ENCODE data around the gene CHST8. TPM values are rescaled to one million over a fixed set of nuclear protein-coding genes. Genes with fewer than 3 reads are reported as not detected.

CHST8 gene
- total and polyA plus RNA-seq, 8 donors: 0.23 to 25.5 TPM; not detected in 6

DNA sequence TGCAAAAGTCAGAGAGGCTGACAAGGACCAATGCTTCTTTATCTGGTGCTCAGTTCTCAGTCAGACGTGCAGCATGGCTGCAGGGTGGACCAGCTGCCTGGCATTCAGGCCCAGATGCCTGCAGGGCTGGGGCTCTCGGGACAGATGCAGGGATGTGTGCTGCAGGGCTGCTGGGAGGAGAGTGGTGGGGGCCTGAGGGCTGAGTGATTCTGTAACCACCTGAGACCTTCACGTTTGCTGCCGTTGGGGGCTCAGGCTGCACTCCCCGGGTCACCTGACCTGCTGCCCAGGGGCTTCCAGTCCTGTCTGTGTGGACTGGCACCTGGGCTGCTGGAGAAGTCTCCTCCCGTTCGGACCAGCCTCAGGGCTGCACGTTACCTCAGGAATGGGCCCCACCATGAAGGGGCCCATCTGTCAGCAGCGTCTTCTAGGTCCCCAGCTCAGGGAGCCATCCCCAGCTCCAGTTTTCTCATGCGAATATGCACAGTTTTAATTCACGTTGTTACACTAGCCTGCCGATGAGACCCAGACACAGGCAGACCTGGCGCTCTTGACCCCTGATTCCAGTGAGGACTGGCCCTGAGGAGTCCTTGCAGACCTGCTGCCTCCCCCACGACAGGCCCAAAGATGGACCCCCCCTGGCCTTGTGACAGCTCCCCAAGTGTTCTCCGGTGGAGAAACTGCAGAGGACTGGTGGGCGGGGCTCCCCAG, 191.8 kb downstream of the CHST8 start:
- Histone ChIP-seq H3K4me3 (no peak overlapping the region), H3K9me3 (no peaks in the 10 kb centered on the region), H3K36me3 (peaks cover 20 to 57% (median 52%) of the 10 kb centered on the region in 4 donors), H3K4me1 (peaks cover 0 to 19% (median 9%) of the 10 kb centered on the region in 4 donors), H3K27ac (no peak overlapping the region), H3K27me3 (no peaks in the 10 kb centered on the region)
- intact Hi-C loops (cut with DNase I; ENCODE audit: low total_unique reads): no loop called here
- no peak for DNase-seq
- TF ChIP-seq POLR2AphosphoS5 (IDR thresholded peaks at IDR 0.05) (no peak), EP300 (IDR thresholded peaks at IDR 0.05) (no peak), POLR2A (IDR thresholded peaks at IDR 0.05) (no peak)
- TF ChIP-seq, protein P1, sequence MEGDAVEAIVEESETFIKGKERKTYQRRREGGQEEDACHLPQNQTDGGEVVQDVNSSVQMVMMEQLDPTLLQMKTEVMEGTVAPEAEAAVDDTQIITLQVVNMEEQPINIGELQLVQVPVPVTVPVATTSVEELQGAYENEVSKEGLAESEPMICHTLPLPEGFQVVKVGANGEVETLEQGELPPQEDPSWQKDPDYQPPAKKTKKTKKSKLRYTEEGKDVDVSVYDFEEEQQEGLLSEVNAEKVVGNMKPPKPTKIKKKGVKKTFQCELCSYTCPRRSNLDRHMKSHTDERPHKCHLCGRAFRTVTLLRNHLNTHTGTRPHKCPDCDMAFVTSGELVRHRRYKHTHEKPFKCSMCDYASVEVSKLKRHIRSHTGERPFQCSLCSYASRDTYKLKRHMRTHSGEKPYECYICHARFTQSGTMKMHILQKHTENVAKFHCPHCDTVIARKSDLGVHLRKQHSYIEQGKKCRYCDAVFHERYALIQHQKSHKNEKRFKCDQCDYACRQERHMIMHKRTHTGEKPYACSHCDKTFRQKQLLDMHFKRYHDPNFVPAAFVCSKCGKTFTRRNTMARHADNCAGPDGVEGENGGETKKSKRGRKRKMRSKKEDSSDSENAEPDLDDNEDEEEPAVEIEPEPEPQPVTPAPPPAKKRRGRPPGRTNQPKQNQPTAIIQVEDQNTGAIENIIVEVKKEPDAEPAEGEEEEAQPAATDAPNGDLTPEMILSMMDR (IDR thresholded peaks at IDR 0.05): no peak
- WGBS, 5 donors: 81 to 86% (median 83%) methylated on average over 13 to 16 of the region's 16 CpGs

DNA sequence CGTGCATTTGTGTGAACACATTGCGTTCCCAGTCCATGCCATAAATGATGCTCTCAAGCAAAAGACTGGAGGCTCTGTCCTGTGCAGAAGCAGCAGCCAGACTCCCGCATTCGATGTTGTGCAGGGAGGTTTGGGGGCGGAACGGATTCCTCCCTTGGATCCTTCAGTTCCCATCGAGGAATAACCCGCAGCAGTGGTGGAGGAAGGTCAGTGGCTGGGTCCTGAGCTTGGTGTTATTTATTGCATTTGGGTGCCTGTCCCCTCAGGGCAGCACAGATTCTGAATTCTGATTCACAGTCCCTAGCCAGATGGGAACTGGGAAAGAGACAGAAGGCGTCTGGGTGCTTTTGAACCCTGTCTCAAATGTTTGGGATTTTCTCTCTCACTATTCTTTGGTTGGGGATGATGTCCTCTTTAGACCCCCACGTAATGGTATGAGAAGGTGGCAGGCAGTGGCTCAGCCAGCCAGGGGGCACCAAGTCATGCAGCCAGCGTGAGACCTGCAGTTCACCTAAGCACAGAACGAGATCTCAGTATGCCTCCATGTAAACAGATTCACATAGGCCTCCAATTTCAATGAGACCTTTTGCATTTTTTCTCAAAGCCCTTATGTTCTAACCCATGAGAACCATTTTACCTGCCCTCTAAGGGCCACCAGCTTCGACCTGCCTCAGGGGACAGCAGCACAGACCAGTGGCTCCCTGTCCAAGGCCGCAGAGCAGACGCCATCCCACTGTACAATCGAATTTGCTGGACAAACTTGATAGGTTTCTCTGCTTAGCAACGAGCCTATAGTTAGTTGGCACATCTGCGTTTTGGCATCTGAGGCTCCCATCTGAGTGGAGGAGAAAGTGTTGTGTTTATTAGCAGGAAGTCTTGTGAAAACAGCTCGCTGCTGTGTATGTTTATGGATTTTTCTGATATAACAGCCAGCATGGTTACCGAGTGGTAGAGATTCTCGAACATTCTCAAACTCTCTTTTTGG, 192.7 kb downstream of the CHST8 start:
- Histone ChIP-seq H3K9me3 (no peaks in the 10 kb centered on the region), H3K27me3 (no peaks in the 10 kb centered on the region), H3K4me1 (peaks cover 3 to 24% (median 14%) of the 10 kb centered on the region in 4 donors), H3K4me3 (no peak overlapping the region), H3K36me3 (peaks cover 20 to 48% (median 44%) of the 10 kb centered on the region in 4 donors), H3K27ac (no peak overlapping the region)
- TF ChIP-seq POLR2AphosphoS5 (IDR thresholded peaks at IDR 0.05): no peak
- TF ChIP-seq EP300 (IDR thresholded peaks at IDR 0.05): no peak
- TF ChIP-seq, protein P1 (IDR thresholded peaks at IDR 0.05): no peak
- no peak for TF ChIP-seq POLR2A (IDR thresholded peaks at IDR 0.05)
- DNase-seq: no peak
- WGBS, 5 donors: 68 to 84% (median 77%) methylated on average over 17 to 21 of the region's 21 CpGs
- intact Hi-C loops (cut with DNase I; ENCODE audit: low total_unique reads): no loop called here

DNA sequence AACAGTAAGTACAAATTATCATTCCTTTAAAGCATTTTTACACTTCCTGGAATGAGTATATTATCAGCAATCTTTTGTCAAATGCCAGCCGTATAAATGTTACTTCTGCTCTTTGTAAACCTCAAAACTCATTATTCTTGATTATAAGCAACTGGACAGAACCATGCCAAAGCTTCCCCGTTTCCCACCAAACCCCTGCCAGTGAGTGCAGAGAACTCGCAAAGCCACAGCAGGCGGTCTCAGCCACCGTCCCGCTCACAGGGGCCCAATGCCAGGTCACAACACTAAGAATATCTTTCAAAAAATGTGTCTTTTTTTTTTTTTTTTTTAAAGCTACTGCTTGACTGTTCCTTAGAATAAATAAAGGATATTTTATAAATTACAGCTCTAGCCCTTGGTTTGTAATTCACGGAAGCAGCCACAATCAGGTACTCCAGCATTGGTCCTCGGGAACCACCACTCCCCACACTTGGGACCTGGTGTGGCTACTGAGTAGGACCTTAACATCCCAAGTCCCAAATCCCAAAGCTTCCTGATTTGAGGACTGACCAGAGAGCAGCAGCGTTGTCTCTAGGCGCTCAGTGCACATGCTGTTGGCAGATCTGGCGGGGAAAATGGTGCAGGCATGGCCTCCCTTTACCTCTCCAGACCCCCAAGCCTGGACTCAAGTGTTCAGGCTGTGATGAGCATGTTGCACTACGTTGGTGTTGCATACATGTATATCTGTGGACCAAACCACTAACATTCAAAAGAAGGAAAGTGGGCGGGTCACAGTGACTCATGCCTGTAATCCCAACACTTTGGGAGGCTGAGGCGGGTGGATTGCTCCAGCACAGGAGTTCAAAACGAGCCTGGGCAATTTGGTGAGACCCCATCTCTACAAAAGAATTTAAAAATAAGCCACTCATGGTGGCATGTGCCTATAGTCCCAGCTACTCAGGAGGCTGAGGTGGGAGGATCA, 193.9 kb downstream of the CHST8 start:
- Histone ChIP-seq H3K4me3 (no peak overlapping the region), H3K4me1 (peaks cover 15 to 36% (median 26%) of the 10 kb centered on the region in 4 donors), H3K27me3 (no peaks in the 10 kb centered on the region), H3K9me3 (no peaks in the 10 kb centered on the region), H3K27ac (no peak overlapping the region), H3K36me3 (peaks cover 20 to 40% (median 36%) of the 10 kb centered on the region in 4 donors)
- DNase-seq: no peak
- 58 to 70% (median 69%) methylated on average over 12 to 15 of the region's 15 CpGs for WGBS, 5 donors
- intact Hi-C loops (cut with DNase I; ENCODE audit: low total_unique reads): no loop called here
- TF ChIP-seq POLR2A (IDR thresholded peaks at IDR 0.05) (no peak), POLR2AphosphoS5 (IDR thresholded peaks at IDR 0.05) (no peak), EP300 (IDR thresholded peaks at IDR 0.05) (no peak)
- TF ChIP-seq, protein P1 (IDR thresholded peaks at IDR 0.05): no peak
